ENCODE measurements around the gene VPS45. TPM values are rescaled to one million over a fixed set of nuclear protein-coding genes. Genes with fewer than 3 reads are reported as not detected.

Gene VPS45
- total RNA-seq, 1 experiment from 2014 or later = 28.2 TPM

DNA sequence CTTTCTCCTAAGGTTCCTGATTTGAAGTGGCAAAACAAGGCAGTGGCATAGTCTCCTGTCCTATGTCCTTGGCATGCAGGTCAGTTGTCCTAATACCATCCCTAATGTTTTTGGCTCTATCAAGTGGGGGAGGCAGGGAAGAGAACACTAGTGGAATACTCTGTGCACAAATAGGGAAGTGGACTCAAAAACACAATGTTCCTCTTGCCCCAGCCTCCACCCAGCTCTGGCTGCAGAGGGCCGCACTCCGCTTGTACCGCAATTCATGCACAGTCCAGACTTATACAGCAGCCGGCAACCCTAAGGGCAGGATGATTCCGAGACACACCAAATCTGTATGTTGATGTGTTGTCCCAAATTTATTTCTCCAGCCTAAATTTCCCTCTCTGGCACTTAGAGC, 96.6 kb downstream of the VPS45 start (continued):
- TF ChIP-seq, protein P1, sequence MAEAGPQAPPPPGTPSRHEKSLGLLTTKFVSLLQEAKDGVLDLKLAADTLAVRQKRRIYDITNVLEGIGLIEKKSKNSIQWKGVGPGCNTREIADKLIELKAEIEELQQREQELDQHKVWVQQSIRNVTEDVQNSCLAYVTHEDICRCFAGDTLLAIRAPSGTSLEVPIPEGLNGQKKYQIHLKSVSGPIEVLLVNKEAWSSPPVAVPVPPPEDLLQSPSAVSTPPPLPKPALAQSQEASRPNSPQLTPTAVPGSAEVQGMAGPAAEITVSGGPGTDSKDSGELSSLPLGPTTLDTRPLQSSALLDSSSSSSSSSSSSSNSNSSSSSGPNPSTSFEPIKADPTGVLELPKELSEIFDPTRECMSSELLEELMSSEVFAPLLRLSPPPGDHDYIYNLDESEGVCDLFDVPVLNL (CRISPR knock-in tag; IDR thresholded peaks at IDR 0.05; ENCODE audit: borderline replicate concordance, low read depth) = no peak
- TF ChIP-seq, protein P2, sequence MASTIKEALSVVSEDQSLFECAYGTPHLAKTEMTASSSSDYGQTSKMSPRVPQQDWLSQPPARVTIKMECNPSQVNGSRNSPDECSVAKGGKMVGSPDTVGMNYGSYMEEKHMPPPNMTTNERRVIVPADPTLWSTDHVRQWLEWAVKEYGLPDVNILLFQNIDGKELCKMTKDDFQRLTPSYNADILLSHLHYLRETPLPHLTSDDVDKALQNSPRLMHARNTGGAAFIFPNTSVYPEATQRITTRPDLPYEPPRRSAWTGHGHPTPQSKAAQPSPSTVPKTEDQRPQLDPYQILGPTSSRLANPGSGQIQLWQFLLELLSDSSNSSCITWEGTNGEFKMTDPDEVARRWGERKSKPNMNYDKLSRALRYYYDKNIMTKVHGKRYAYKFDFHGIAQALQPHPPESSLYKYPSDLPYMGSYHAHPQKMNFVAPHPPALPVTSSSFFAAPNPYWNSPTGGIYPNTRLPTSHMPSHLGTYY (CRISPR knock-in tag; IDR thresholded peaks at IDR 0.05) = no peak

DNA sequence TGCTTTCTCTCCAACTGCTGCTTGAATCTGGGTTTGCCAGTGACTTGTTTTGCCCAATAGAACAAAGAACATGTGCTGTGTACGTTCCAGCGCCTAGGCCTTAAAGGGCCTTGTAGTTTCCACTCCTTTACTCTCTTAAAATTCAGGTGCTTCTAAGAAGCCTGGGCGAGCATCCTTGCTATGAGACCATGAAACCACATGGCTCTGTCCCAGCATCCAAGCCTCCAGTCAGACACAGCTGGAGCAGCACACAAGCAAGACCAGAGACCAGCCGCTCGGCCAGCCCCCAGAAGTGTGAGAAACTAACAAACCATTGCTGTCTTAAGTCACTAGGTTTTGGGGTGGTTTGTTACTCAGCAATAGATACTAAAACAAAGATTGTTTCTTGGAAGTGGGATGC, 97.2 kb downstream of the VPS45 start:
- ChIA-PET POLR2A (interaction anchor here (1.0 kb wide), 1 partner anchor 277 kb away, joined by 4 read pairs; a partner anchor contains a TSS), CTCF (interaction anchor here (1.1 to 2.2 kb wide), 3 partner anchors 15 to 98 kb away, joined by 3 to 22 read pairs (median 9); partner anchors contain the start of gene PLEKHO1)
- H3K9me3 Mint-ChIP-seq = no peaks in the 10 kb centered on the region
- no peaks in the 10 kb centered on the region for H3K27me3 Mint-ChIP-seq (ENCODE audit: low read depth)
- H3K27ac Mint-ChIP-seq = no peak overlapping the region
- no peak for ATAC-seq
- H3K4me3 Mint-ChIP-seq = no peak overlapping the region
- no peak for TF ChIP-seq SMAD3 (CRISPR knock-in tag; IDR thresholded peaks at IDR 0.05; ENCODE audit: borderline replicate concordance)
- no peak for TF ChIP-seq ZNF416 (CRISPR knock-in tag; IDR thresholded peaks at IDR 0.05)
- TF ChIP-seq IRF2 (CRISPR knock-in tag; IDR thresholded peaks at IDR 0.05; ENCODE audit: borderline replicate concordance, low read depth) = no peak
- TF ChIP-seq ZNF317 (CRISPR knock-in tag; IDR thresholded peaks at IDR 0.05; ENCODE audit: borderline replicate concordance, low read depth) = no peak
- TF ChIP-seq ATF1 (CRISPR knock-in tag; IDR thresholded peaks at IDR 0.05) = no peak
- TF ChIP-seq, protein P3, sequence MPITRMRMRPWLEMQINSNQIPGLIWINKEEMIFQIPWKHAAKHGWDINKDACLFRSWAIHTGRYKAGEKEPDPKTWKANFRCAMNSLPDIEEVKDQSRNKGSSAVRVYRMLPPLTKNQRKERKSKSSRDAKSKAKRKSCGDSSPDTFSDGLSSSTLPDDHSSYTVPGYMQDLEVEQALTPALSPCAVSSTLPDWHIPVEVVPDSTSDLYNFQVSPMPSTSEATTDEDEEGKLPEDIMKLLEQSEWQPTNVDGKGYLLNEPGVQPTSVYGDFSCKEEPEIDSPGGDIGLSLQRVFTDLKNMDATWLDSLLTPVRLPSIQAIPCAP (CRISPR knock-in tag; IDR thresholded peaks at IDR 0.05) = no peak
- TF ChIP-seq, protein P4, sequence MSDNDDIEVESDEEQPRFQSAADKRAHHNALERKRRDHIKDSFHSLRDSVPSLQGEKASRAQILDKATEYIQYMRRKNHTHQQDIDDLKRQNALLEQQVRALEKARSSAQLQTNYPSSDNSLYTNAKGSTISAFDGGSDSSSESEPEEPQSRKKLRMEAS (CRISPR knock-in tag; IDR thresholded peaks at IDR 0.05) = no peak
- no peak for TF ChIP-seq FOXJ3 (CRISPR knock-in tag; IDR thresholded peaks at IDR 0.05; ENCODE audit: borderline replicate concordance)
- TF ChIP-seq, protein P5, sequence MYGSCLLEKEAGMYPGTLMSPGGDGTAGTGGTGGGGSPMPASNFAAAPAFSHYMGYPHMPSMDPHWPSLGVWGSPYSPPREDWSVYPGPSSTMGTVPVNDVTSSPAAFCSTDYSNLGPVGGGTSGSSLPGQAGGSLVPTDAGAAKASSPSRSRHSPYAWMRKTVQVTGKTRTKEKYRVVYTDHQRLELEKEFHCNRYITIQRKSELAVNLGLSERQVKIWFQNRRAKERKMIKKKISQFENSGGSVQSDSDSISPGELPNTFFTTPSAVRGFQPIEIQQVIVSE (CRISPR knock-in tag; IDR thresholded peaks at IDR 0.05; ENCODE audit: borderline replicate concordance) = no peak
- TF ChIP-seq GABPB1 (CRISPR knock-in tag; IDR thresholded peaks at IDR 0.05) = no peak
- no peak for TF ChIP-seq RELA (CRISPR knock-in tag; IDR thresholded peaks at IDR 0.05; ENCODE audit: borderline replicate concordance)
- no peak for TF ChIP-seq MYBL2 (CRISPR knock-in tag; IDR thresholded peaks at IDR 0.05)
- no peak for TF ChIP-seq ZNF219 (CRISPR knock-in tag; IDR thresholded peaks at IDR 0.05; ENCODE audit: borderline replicate concordance)
- TF ChIP-seq RORB (CRISPR knock-in tag; IDR thresholded peaks at IDR 0.05) = no peak
- no peak for TF ChIP-seq ZBTB21 (CRISPR knock-in tag; IDR thresholded peaks at IDR 0.05; ENCODE audit: borderline replicate concordance)
- TF ChIP-seq, protein P6, sequence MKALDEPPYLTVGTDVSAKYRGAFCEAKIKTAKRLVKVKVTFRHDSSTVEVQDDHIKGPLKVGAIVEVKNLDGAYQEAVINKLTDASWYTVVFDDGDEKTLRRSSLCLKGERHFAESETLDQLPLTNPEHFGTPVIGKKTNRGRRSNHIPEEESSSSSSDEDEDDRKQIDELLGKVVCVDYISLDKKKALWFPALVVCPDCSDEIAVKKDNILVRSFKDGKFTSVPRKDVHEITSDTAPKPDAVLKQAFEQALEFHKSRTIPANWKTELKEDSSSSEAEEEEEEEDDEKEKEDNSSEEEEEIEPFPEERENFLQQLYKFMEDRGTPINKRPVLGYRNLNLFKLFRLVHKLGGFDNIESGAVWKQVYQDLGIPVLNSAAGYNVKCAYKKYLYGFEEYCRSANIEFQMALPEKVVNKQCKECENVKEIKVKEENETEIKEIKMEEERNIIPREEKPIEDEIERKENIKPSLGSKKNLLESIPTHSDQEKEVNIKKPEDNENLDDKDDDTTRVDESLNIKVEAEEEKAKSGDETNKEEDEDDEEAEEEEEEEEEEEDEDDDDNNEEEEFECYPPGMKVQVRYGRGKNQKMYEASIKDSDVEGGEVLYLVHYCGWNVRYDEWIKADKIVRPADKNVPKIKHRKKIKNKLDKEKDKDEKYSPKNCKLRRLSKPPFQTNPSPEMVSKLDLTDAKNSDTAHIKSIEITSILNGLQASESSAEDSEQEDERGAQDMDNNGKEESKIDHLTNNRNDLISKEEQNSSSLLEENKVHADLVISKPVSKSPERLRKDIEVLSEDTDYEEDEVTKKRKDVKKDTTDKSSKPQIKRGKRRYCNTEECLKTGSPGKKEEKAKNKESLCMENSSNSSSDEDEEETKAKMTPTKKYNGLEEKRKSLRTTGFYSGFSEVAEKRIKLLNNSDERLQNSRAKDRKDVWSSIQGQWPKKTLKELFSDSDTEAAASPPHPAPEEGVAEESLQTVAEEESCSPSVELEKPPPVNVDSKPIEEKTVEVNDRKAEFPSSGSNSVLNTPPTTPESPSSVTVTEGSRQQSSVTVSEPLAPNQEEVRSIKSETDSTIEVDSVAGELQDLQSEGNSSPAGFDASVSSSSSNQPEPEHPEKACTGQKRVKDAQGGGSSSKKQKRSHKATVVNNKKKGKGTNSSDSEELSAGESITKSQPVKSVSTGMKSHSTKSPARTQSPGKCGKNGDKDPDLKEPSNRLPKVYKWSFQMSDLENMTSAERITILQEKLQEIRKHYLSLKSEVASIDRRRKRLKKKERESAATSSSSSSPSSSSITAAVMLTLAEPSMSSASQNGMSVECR (CRISPR knock-in tag; IDR thresholded peaks at IDR 0.05; ENCODE audit: borderline replicate concordance) = no peak
- no peak for TF ChIP-seq TP53 (CRISPR knock-in tag; IDR thresholded peaks at IDR 0.05)
- TF ChIP-seq, protein P7, sequence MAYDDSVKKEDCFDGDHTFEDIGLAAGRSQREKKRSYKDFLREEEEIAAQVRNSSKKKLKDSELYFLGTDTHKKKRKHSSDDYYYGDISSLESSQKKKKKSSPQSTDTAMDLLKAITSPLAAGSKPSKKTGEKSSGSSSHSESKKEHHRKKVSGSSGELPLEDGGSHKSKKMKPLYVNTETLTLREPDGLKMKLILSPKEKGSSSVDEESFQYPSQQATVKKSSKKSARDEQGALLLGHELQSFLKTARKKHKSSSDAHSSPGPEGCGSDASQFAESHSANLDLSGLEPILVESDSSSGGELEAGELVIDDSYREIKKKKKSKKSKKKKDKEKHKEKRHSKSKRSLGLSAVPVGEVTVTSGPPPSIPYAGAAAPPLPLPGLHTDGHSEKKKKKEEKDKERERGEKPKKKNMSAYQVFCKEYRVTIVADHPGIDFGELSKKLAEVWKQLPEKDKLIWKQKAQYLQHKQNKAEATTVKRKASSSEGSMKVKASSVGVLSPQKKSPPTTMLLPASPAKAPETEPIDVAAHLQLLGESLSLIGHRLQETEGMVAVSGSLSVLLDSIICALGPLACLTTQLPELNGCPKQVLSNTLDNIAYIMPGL (CRISPR knock-in tag; IDR thresholded peaks at IDR 0.05) = no peak
- TF ChIP-seq, protein P8, sequence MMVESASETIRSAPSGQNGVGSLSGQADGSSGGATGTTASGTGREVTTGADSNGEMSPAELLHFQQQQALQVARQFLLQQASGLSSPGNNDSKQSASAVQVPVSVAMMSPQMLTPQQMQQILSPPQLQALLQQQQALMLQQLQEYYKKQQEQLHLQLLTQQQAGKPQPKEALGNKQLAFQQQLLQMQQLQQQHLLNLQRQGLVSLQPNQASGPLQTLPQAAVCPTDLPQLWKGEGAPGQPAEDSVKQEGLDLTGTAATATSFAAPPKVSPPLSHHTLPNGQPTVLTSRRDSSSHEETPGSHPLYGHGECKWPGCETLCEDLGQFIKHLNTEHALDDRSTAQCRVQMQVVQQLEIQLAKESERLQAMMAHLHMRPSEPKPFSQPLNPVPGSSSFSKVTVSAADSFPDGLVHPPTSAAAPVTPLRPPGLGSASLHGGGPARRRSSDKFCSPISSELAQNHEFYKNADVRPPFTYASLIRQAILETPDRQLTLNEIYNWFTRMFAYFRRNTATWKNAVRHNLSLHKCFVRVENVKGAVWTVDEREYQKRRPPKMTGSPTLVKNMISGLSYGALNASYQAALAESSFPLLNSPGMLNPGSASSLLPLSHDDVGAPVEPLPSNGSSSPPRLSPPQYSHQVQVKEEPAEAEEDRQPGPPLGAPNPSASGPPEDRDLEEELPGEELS (CRISPR knock-in tag; IDR thresholded peaks at IDR 0.05) = no peak
- TF ChIP-seq, protein P9, sequence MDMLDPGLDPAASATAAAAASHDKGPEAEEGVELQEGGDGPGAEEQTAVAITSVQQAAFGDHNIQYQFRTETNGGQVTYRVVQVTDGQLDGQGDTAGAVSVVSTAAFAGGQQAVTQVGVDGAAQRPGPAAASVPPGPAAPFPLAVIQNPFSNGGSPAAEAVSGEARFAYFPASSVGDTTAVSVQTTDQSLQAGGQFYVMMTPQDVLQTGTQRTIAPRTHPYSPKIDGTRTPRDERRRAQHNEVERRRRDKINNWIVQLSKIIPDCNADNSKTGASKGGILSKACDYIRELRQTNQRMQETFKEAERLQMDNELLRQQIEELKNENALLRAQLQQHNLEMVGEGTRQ (CRISPR knock-in tag; IDR thresholded peaks at IDR 0.05) = no peak
- H3K4me1 Mint-ChIP-seq = peaks cover 42% of the 10 kb centered on the region
- H3K36me3 Mint-ChIP-seq = no peaks in the 10 kb centered on the region
- DNase-seq (ENCODE audit: low spot score) = no peak

All from WTC11 (cell line).